Neuronal stem cell (in vitro differentiated cells): ENCODE measurements around the gene ZNF628.
A peak's percentile ranks its signal among the peaks of the same experiment; 100 is the strongest.

Experiments
- DNase-seq: peaks from one replicate; pipeline ENCODE4 v3.0.0-alpha.2; 2013; ENCODE audit warnings: low spot score
- H2AFZ ChIP-seq: one replicate; pipeline ENCODE4 v1.6.1; 2013; ENCODE audit warnings: mild to moderate bottlenecking, low read length, inconsistent platforms
- H2AK5ac ChIP-seq: 2 replicates; pipeline ENCODE4 v1.6.1; 2013; ENCODE audit warnings: low read depth, mild to moderate bottlenecking, inconsistent platforms, low read length, moderate library complexity, mixed read lengths
- H2BK120ac ChIP-seq: 2 replicates; pipeline ENCODE4 v1.6.1; 2013; ENCODE audit warnings: low read depth, mild to moderate bottlenecking, inconsistent platforms, low read length, moderate library complexity, mixed read lengths
- H2BK12ac ChIP-seq: one replicate; pipeline ENCODE4 v1.6.1; 2013; ENCODE audit warnings: low read length, inconsistent platforms
- H2BK15ac ChIP-seq: 2 replicates; pipeline ENCODE4 v1.6.1; 2013; ENCODE audit warnings: mild to moderate bottlenecking, low read length, inconsistent platforms, mixed read lengths
- H2BK5ac ChIP-seq: one replicate; pipeline ENCODE4 v1.6.1; 2013; ENCODE audit warnings: inconsistent platforms, mild to moderate bottlenecking, low read length, moderate library complexity
- H3K14ac ChIP-seq: one replicate; pipeline ENCODE4 v1.6.1; 2013; ENCODE audit warnings: low read length, inconsistent platforms
- H3K18ac ChIP-seq: 2 replicates; pipeline ENCODE4 v1.6.1; 2013; ENCODE audit warnings: low read length, inconsistent platforms
- H3K23ac ChIP-seq: 2 replicates; pipeline ENCODE4 v1.6.1; 2013; ENCODE audit warnings: low read depth, mild to moderate bottlenecking, mixed read lengths, low read length, inconsistent platforms; ENCODE audit not compliant: poor library complexity
- H3K27ac ChIP-seq: replicated peaks from 3 replicates; pipeline ENCODE4 v1.5.1; 2013; ENCODE audit warnings: low read length, inconsistent platforms
- H3K27me3 ChIP-seq, 3 experiments: 2 replicates each; pipeline ENCODE4 v1.6.1; 2013; ENCODE audit warnings: low read length in 3 of 3, mild to moderate bottlenecking in 2 of 3, inconsistent platforms in 1 of 3, low read depth in 1 of 3, mixed read lengths in 1 of 3, moderate library complexity in 1 of 3; ENCODE audit not compliant: control insufficient read depth in 3 of 3, insufficient read depth in 3 of 3
- H3K36me3 ChIP-seq, 2 donors: replicated peaks in 1 of 2; 2 replicates each; pipeline ENCODE4 v1.6.1; 2013; ENCODE audit warnings: low read length in 2 of 2; ENCODE audit not compliant: control insufficient read depth in 2 of 2, insufficient read depth in 2 of 2
- H3K4ac ChIP-seq: 2 replicates; pipeline ENCODE4 v1.6.1; 2013; ENCODE audit warnings: inconsistent platforms, mild to moderate bottlenecking, low read length, moderate library complexity
- H3K4me1 ChIP-seq, 2 donors: 1 replicate in 1 of 2; 2 replicates in 1 of 2; pipeline ENCODE4 v1.6.1; 2013; ENCODE audit warnings: low read length in 2 of 2, low read depth in 1 of 2; ENCODE audit not compliant: control insufficient read depth in 2 of 2, insufficient read depth in 1 of 2
- H3K4me2 ChIP-seq: one replicate; pipeline ENCODE4 v1.6.1; 2013; ENCODE audit warnings: mild to moderate bottlenecking, low read length, inconsistent platforms; ENCODE audit not compliant: insufficient read depth, poor library complexity, severe bottlenecking
- H3K4me3 ChIP-seq, 2 donors: 2 replicates each; pipeline ENCODE4 v1.5.1; 2013; ENCODE audit warnings: low read length in 2 of 2, mild to moderate bottlenecking in 2 of 2, inconsistent platforms in 1 of 2, moderate library complexity in 1 of 2
- H3K79me1 ChIP-seq: one replicate; pipeline ENCODE4 v1.6.1; 2013; ENCODE audit warnings: low read depth, mild to moderate bottlenecking, inconsistent platforms, low read length, moderate library complexity
- H3K9ac ChIP-seq: one replicate; pipeline ENCODE4 v1.6.1; 2013; ENCODE audit warnings: mild to moderate bottlenecking, low read depth, low read length, inconsistent platforms; ENCODE audit not compliant: poor library complexity
- H3K9me3 ChIP-seq, 2 donors: replicated peaks in 1 of 2; 2 replicates each; pipeline versions ENCODE3 to v1.6.1; 2013; ENCODE audit warnings: low read length in 2 of 2, mild to moderate bottlenecking in 2 of 2, inconsistent platforms in 1 of 2, low read depth in 1 of 2, mixed read lengths in 1 of 2, moderate library complexity in 1 of 2; ENCODE audit not compliant: control insufficient read depth in 2 of 2, insufficient read depth in 1 of 2
- H4K8ac ChIP-seq: one replicate; pipeline ENCODE4 v1.6.1; 2013; ENCODE audit warnings: low read depth, mild to moderate bottlenecking, inconsistent platforms, low read length, moderate library complexity
- H4K91ac ChIP-seq: one replicate; pipeline ENCODE4 v1.6.1; 2013; ENCODE audit warnings: low read length, low read depth, mild to moderate bottlenecking, inconsistent platforms; ENCODE audit not compliant: poor library complexity
- WGBS, 2 donors: extraction: QIAGEN DNeasy Blood & Tissue Kit; methylation state at CpG; one replicate each; pipeline ENCODE4 v1.1.7; 2013; ENCODE audit warnings: missing lambda C conversion rate in 2 of 2, mixed read lengths in 1 of 2; ENCODE audit not compliant: insufficient read length in 2 of 2, insufficient replicate concordance in 1 of 2; ENCODE audit errors: extremely low coverage in 2 of 2; 5-methylcytosine and 5-hydroxymethylcytosine counted together

The ZNF628 gene

DNA sequence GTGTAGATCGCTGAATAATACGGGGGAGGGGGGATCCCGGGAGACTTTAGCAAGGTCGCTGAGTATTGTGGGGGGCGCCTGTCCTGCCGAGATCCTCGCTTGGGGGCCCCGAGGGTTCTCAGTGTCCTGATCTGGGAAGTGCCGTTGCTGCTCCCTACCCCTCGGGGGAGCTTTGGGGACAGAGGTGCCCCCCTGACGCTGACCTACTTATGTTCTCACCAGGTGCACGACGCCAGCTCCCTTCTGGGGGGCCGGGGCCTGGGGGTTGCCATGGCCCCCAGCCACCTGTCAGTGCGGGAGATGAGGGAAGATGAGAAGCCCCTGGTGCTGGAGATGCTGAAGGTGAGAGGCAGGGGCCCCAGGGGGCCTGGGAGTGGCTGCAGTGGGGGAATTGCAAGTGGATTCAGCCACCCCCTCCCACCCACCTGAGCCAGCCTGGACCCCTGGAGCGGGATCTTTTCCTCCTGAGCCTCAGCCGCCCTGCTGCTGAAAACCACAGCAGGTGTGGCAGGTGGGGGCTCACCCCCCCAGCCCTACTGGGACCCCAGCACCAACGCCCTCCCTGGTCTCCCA, 9.1 kb downstream of the ZNF628 start:
- H2AK5ac ChIP-seq: peak overlapping the region; percentile 100
- no peaks in the 10 kb centered on the region for H3K9me3 ChIP-seq
- peaks cover 4 to 14% of the 10 kb centered on the region in 2 donors for H3K36me3 ChIP-seq
- H3K18ac ChIP-seq: peak overlapping the region; percentile 95
- H3K79me1 ChIP-seq: peaks cover 16% of the 10 kb centered on the region
- peak overlapping the region; percentile 93 for H3K9ac ChIP-seq
- H2BK12ac ChIP-seq: no peak overlapping the region
- no peaks in the 10 kb centered on the region for H3K27me3 ChIP-seq
- DNase-seq: no peak
- no peak overlapping the region for H4K8ac ChIP-seq
- peak overlapping the region; percentile 77 for H3K4me2 ChIP-seq
- H3K4ac ChIP-seq: no peak overlapping the region
- H4K91ac ChIP-seq: no peak overlapping the region
- H3K4me1 ChIP-seq: peaks cover 39 to 43% of the 10 kb centered on the region in 2 donors
- H2BK15ac ChIP-seq: peak overlapping the region; percentile 45
- peak overlapping the region; percentile 75 for H2BK5ac ChIP-seq
- peak overlapping the region; percentile 91 for H2AFZ ChIP-seq
- no peak overlapping the region for H2BK120ac ChIP-seq
- peak overlapping the region; percentile 82 for H3K14ac ChIP-seq
- peak overlapping the region; percentile 82 to 83 for H3K4me3 ChIP-seq
- peak overlapping the region; percentile 97 for H3K23ac ChIP-seq
- H3K27ac ChIP-seq: peak overlapping the region; percentile 46
- no CpG with 5 or more reads among the region's 18 CpGs for WGBS, 2 donors

DNA sequence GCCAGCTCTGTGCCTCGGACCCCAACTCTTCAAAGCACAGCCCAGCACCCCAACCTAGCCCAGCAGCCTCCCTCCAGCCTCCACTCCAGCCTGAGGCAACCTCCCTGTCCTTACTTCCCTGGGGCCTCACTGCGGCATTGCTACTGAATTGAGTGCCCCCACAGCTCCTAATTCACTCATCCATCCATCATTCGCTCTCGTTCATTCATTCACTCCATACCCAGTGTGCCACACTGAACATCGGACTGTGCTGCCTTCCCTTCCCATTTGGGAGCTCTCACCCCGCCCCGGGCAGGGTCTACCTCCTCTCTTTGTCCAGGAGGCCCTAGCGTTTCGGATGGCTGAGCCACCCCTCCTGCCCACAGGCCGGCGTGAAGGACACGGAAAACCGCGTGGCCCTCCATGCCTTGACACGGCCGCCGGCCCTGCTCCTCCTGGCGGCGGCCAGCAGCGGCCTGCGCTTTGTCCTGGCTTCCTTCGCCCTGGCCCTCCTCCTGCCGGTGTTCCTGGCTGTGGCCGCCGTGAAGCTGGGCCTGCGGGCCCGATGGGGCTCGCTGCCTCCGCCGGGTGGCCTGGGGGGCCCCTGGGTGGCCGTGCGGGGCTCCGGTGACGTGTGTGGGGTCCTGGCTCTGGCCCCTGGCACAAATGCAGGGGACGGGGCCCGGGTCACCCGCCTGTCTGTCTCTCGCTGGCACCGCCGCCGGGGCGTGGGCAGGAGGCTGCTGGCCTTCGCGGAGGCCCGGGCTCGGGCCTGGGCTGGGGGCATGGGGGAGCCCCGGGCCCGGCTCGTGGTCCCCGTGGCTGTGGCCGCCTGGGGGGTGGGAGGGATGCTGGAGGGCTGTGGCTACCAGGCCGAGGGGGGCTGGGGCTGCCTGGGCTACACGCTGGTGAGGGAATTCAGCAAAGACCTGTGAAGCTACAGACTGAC, 9.9 kb downstream of the ZNF628 start:
- peak overlapping the region in 1 of 2 donors; percentile 82 for H3K4me3 ChIP-seq
- peak overlapping the region; percentile 77 for H3K4me2 ChIP-seq
- no peak overlapping the region for H3K18ac ChIP-seq
- peaks cover 4 to 10% of the 10 kb centered on the region in 2 donors for H3K36me3 ChIP-seq
- H2AK5ac ChIP-seq: peak overlapping the region; percentile 81
- H2AFZ ChIP-seq: no peak overlapping the region
- no peaks in the 10 kb centered on the region for H3K27me3 ChIP-seq
- peaks cover 38 to 49% of the 10 kb centered on the region in 2 donors for H3K4me1 ChIP-seq
- peak overlapping the region; percentile 63 for H3K14ac ChIP-seq
- H3K79me1 ChIP-seq: peaks cover 16% of the 10 kb centered on the region
- H3K9ac ChIP-seq: peak overlapping the region; percentile 93
- no CpG with 5 or more reads among the region's 53 CpGs for WGBS, 2 donors
- no peak overlapping the region for H4K8ac ChIP-seq
- H3K9me3 ChIP-seq: no peaks in the 10 kb centered on the region
- peak overlapping the region; percentile 18 for H3K23ac ChIP-seq
- no peak overlapping the region for H2BK12ac ChIP-seq
- DNase-seq: no peak
- peak overlapping the region; percentile 91 for H2BK5ac ChIP-seq
- peak overlapping the region; percentile 89 for H2BK15ac ChIP-seq
- peak overlapping the region; percentile 4 for H3K27ac ChIP-seq
- no peak overlapping the region for H4K91ac ChIP-seq
- no peak overlapping the region for H2BK120ac ChIP-seq
- H3K4ac ChIP-seq: peak overlapping the region; percentile 53

DNA sequence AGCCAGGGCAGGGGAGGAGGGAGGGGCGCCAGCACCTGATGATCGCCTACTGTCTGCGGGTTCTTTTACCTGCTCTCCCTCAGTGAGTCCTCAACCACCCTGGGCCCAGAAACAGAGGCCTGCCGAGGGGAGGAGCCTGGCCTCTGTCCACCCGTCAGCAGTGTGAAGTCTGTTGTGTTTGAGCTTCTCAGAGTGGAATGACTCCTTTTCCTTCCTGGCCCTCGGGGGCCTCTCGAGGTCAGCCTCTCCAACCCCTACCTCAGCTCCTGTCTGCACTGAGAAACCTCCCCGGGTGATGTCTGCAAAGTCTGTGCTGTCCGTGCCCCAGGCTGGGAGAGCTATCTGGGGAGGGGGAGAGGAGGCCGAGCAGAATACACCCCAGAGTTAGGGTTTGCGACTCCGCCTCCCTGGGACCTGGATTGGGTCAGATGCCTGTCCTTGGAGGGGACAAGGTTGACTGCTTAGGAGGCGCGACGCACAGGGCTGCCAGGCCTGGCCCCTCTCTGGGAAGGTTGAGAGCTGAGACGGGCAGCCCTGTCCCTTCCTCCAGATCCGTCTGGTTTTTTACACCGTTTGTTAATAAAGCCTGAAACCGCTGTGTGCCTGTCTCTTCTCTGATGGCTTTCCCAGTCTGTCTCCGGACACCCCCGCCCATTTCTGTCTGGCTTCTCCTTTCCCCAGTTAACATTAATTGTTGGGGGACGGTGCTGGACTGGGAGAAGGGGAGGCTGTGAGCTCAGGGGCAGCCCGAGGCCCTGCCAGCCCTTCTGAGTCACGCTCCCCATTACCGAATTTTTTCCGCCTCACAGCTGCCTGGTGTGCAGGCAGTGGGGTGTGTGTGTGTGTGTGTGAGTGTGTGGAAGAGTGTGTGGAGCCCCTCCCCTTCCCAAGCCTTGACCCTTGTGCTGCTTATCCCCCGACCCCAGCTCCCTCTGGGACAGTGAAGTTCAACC, 10.8 kb downstream of the ZNF628 start:
- DNase-seq: no peak

More for the DNA sequence above, 10.8 kb downstream of the ZNF628 start:
- Histone ChIP-seq H3K36me3 (peaks cover 4 to 7% of the 10 kb centered on the region in 2 donors), H3K18ac (peak overlapping the region; percentile 57), H2AFZ (peak overlapping the region; percentile 19), H3K4me1 (peaks cover 36 to 50% of the 10 kb centered on the region in 2 donors), H3K27ac (peak overlapping the region; percentile 4), H2BK12ac (no peak overlapping the region), H4K91ac (no peak overlapping the region), H4K8ac (no peak overlapping the region), H3K23ac (peak overlapping the region; percentile 55), H3K9ac (peak overlapping the region; percentile 64), H3K4me3 (peak overlapping the region in 1 of 2 donors; percentile 20), H3K4me2 (peak overlapping the region; percentile 11), H3K79me1 (peaks cover 16% of the 10 kb centered on the region), H3K9me3 (no peaks in the 10 kb centered on the region), H2BK15ac (peak overlapping the region; percentile 89), H3K14ac (no peak overlapping the region), H2BK120ac (no peak overlapping the region), H2BK5ac (peak overlapping the region; percentile 91), H2AK5ac (peak overlapping the region; percentile 24), H3K4ac (peak overlapping the region; percentile 53), H3K27me3 (no peaks in the 10 kb centered on the region)
- WGBS, 2 donors: no CpG with 5 or more reads among the region's 27 CpGs
